Measurements from ENCODE around the gene PLK5. TPM values are rescaled to one million over a fixed set of nuclear protein-coding genes. Genes with fewer than 3 reads are reported as not detected.
"Not testable (repeated sequence)": the region's sequence is repeated elsewhere in the genome, so short reads cannot be mapped to it uniquely, and the experiment has no call there.

PLK5 gene
- total and polyA plus RNA-seq, 2 donors from 2014 or later: not detected

DNA sequence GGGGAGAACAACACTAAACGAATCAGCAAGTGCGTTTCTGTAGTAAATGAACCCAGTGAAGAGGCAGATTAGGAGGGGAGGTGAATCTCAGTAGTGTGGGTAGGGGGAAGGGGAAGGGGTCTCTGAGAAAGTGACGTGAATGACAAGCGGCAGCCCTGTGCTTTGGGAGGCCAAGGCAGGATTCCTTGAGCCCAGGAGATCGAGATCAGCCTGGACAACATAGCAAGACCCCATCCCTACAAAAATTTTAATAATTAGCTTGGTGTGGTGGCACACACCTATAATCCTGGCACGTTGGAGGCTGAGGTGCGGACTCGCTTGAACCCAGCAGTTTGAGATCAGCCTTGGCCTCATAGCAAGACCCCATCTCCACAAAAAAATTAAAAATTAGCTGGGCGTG is 8.1 kb downstream of the PLK5 start:
- H3K9me3 ChIP-seq (ENCODE audit: control insufficient read depth in 2 of 3, insufficient read depth in 1 of 3, low read length in 3 of 3): no peaks in the 10 kb centered on the region
- FAIRE-seq: no peak

DNA sequence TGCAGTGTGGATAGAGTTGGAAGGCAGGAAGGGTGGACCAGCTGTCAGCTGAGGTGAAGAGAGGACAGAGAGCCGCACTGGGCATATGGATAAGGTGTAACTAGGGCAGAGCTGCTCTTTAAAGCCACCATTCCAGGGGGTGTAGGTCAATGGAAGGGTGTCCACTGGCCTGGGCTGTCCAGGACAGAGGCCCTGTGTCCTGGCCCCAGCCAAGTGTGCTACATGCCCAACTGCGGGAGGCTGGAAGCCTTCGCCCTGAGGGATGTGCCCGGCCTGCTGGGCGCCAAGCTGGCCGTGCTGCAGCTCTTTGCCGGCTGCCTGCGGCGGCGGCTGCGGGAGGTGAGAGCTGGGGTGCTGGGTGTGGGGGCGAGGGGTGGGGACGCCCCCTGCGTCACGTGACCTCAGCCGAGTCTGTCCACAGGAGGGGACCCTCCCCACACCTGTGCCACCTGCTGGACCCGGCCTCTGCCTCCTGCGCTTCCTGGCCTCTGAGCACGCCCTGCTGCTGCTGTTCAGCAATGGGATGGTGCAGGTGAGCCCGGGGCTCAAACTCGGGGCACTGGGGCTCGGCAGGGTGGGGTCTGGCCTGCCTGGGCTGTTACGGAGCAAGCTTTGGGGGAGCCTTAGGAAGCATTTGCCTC is 9.8 kb downstream of the PLK5 start:
- DNase-seq (no peak), FAIRE-seq (no peak)
- no peaks in the 10 kb centered on the region for H3K27me3 ChIP-seq (ENCODE audit: control insufficient read depth, insufficient read depth, low read length)
- H3K27ac ChIP-seq (ENCODE audit: low read depth in 2 of 2, low read length in 2 of 2): no peak overlapping the region
- intact Hi-C loops (cut with DNase I): no loop called here
- H3K36me3 ChIP-seq (ENCODE audit: control insufficient read depth in 2 of 3, insufficient read depth in 3 of 3, low read length in 3 of 3): no peaks in the 10 kb centered on the region
- H3K4me3 ChIP-seq (ENCODE audit: low read length in 3 of 3): no peak overlapping the region
- no peaks in the 10 kb centered on the region for H3K4me1 ChIP-seq (ENCODE audit: control insufficient read depth in 2 of 3, insufficient read depth in 2 of 3, low read depth in 1 of 3, low read length in 3 of 3)
- H3K9me3 ChIP-seq (ENCODE audit: control insufficient read depth in 2 of 3, insufficient read depth in 1 of 3, low read length in 3 of 3): no peaks in the 10 kb centered on the region
- TF ChIP-seq, protein P1, sequence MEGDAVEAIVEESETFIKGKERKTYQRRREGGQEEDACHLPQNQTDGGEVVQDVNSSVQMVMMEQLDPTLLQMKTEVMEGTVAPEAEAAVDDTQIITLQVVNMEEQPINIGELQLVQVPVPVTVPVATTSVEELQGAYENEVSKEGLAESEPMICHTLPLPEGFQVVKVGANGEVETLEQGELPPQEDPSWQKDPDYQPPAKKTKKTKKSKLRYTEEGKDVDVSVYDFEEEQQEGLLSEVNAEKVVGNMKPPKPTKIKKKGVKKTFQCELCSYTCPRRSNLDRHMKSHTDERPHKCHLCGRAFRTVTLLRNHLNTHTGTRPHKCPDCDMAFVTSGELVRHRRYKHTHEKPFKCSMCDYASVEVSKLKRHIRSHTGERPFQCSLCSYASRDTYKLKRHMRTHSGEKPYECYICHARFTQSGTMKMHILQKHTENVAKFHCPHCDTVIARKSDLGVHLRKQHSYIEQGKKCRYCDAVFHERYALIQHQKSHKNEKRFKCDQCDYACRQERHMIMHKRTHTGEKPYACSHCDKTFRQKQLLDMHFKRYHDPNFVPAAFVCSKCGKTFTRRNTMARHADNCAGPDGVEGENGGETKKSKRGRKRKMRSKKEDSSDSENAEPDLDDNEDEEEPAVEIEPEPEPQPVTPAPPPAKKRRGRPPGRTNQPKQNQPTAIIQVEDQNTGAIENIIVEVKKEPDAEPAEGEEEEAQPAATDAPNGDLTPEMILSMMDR (IDR thresholded peaks at IDR 0.05; ENCODE audit: borderline replicate concordance, extremely low read depth, insufficient read depth): no peak
- no peak overlapping the region for H3K9ac ChIP-seq (ENCODE audit: low read length in 3 of 3)

More for the DNA sequence above, 8.1 kb downstream of the PLK5 start:
- no peak overlapping the region for H3K4me3 ChIP-seq (ENCODE audit: low read length in 3 of 3)
- DNase-seq: no peak
- intact Hi-C loops (cut with DNase I): no loop called here
- no peaks in the 10 kb centered on the region for H3K27me3 ChIP-seq (ENCODE audit: control insufficient read depth, insufficient read depth, low read length)
- TF ChIP-seq, protein P1 (IDR thresholded peaks at IDR 0.05; ENCODE audit: borderline replicate concordance, extremely low read depth, insufficient read depth): no peak
- no peaks in the 10 kb centered on the region for H3K36me3 ChIP-seq (ENCODE audit: control insufficient read depth in 2 of 3, insufficient read depth in 3 of 3, low read length in 3 of 3)
- no peaks in the 10 kb centered on the region for H3K4me1 ChIP-seq (ENCODE audit: control insufficient read depth in 2 of 3, insufficient read depth in 2 of 3, low read depth in 1 of 3, low read length in 3 of 3)
- no peak overlapping the region for H3K27ac ChIP-seq (ENCODE audit: low read depth in 2 of 2, low read length in 2 of 2)
- H3K9ac ChIP-seq (ENCODE audit: low read length in 3 of 3): no peak overlapping the region

DNA sequence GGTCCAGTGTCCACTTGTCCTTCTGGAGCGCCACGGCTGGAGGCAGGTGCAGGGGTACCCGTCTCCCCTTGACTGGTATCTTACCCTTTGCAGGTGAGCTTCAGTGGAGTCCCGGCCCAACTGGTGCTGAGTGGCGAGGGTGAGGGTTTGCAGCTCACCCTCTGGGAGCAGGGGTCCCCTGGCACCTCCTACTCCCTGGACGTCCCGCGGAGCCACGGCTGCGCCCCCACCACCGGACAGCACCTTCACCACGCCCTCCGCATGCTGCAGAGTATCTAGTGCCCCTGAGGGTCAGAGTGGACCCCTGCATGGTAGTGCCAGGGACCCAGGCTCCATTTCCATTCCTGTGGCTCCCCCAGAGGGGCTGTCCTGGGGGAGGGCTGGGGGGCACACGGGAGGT is 11.1 kb downstream of the PLK5 start:
- Histone ChIP-seq H3K27me3 (ENCODE audit: control insufficient read depth, insufficient read depth, low read length) (no peaks in the 10 kb centered on the region), H3K27ac (ENCODE audit: low read depth in 2 of 2, low read length in 2 of 2) (no peak overlapping the region), H3K36me3 (ENCODE audit: control insufficient read depth in 2 of 3, insufficient read depth in 3 of 3, low read length in 3 of 3) (no peaks in the 10 kb centered on the region), H3K4me3 (ENCODE audit: low read length in 3 of 3) (no peak overlapping the region), H3K9me3 (ENCODE audit: control insufficient read depth in 2 of 3, insufficient read depth in 1 of 3, low read length in 3 of 3) (no peaks in the 10 kb centered on the region), H3K4me1 (ENCODE audit: control insufficient read depth in 2 of 3, insufficient read depth in 2 of 3, low read depth in 1 of 3, low read length in 3 of 3) (no peaks in the 10 kb centered on the region), H3K9ac (ENCODE audit: low read length in 3 of 3) (no peak overlapping the region)
- intact Hi-C loops (cut with DNase I): no loop called here
- DNase-seq (no peak), FAIRE-seq (no peak)
- TF ChIP-seq, protein P1 (IDR thresholded peaks at IDR 0.05; ENCODE audit: borderline replicate concordance, extremely low read depth, insufficient read depth): no peak

DNA sequence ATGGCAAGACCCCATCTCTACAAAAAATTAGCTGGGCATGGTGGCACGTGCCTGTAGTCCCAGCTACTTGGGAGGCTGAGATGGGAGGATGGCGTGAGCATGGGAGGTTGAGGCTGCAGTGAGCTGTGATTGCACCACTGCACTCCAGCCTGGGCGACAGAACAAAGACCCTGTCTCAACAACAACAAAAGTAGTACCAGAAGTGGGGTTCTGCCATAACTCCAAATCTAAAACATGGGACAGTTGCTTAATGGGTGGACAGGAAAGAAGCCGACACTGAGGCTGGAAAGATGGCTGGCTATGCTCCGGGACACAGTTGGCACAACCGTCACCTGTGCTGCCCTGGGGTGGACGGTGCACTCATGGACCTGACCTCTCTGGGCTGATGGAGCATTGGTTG is 11.8 kb downstream of the PLK5 start:
- H3K9me3 ChIP-seq (ENCODE audit: control insufficient read depth in 2 of 3, insufficient read depth in 1 of 3, low read length in 3 of 3); FAIRE-seq; H3K4me1 ChIP-seq (ENCODE audit: control insufficient read depth in 2 of 3, insufficient read depth in 2 of 3, low read depth in 1 of 3, low read length in 3 of 3); H3K9ac ChIP-seq (ENCODE audit: low read length in 3 of 3); H3K36me3 ChIP-seq (ENCODE audit: control insufficient read depth in 2 of 3, insufficient read depth in 3 of 3, low read length in 3 of 3); DNase-seq; H3K4me3 ChIP-seq (ENCODE audit: low read length in 3 of 3); H3K27me3 ChIP-seq (ENCODE audit: control insufficient read depth, insufficient read depth, low read length); intact Hi-C loops (cut with DNase I); H3K27ac ChIP-seq (ENCODE audit: low read depth in 2 of 2, low read length in 2 of 2): not testable (repeated sequence)
